ENCODE results near the gene IFNA16. TPM values are rescaled to one million over a fixed set of nuclear protein-coding genes. Genes with fewer than 3 reads are reported as not detected.
"Not testable (repeated sequence)": the region's sequence is repeated elsewhere in the genome, so short reads cannot be mapped to it uniquely, and the experiment has no call there.

Gene IFNA16
- total RNA-seq, 2 donors from 2014 or later = not detected

GRCh38 chr9:21235468-21236359 lies 18.6 kb upstream of the IFNA16 start:
- not testable (repeated sequence) for H3K27ac Mint-ChIP-seq; H3K9ac ChIP-seq (ENCODE audit: extremely low read depth, low read length, poor library complexity, severe bottlenecking); H3K4me3 ChIP-seq (ENCODE audit: low read length); H3K9me3 Mint-ChIP-seq; H3K36me3 Mint-ChIP-seq (ENCODE audit: low read depth); H3K36me3 ChIP-seq (ENCODE audit: control insufficient read depth, insufficient read depth, low read length); H3K9me3 ChIP-seq (ENCODE audit: control insufficient read depth, low read length); H3K4me3 Mint-ChIP-seq; H3K4me1 Mint-ChIP-seq; H3K4me1 ChIP-seq (ENCODE audit: control insufficient read depth, insufficient read depth, low read length); H3K27ac ChIP-seq (ENCODE audit: low read depth, low read length)
- H3K27me3 ChIP-seq (ENCODE audit: control insufficient read depth, insufficient read depth, low read length, poor library complexity, severe bottlenecking) = peaks cover 32% of the 10 kb centered on the region
- peak; percentile 72 for DNase-seq
- 18 to 55% methylated on average over 3 to 8 of the region's 8 CpGs for WGBS, 2 experiments (ENCODE audit: insufficient coverage in 1 of 2, insufficient read length in 1 of 2)
- peak; percentile 78 for TF ChIP-seq CTCF (conservative IDR thresholded peaks at IDR 0.05)
- peaks cover 76% of the 10 kb centered on the region for H3K27me3 Mint-ChIP-seq (ENCODE audit: insufficient read depth)

GRCh38 chr9:21234153-21234687 lies 17.1 kb upstream of the IFNA16 start:
- Histone ChIP-seq H3K4me1 (ENCODE audit: control insufficient read depth, insufficient read depth, low read length) (no peaks in the 10 kb centered on the region), H3K4me3 (ENCODE audit: low read length) (no peak overlapping the region), H3K36me3 (ENCODE audit: control insufficient read depth, insufficient read depth, low read length) (no peaks in the 10 kb centered on the region), H3K9me3 (ENCODE audit: control insufficient read depth, low read length) (no peaks in the 10 kb centered on the region), H3K27ac (ENCODE audit: low read depth, low read length) (no peak overlapping the region), H3K27me3 (ENCODE audit: control insufficient read depth, insufficient read depth, low read length, poor library complexity, severe bottlenecking) (peaks cover 23% of the 10 kb centered on the region), H3K9ac (ENCODE audit: extremely low read depth, low read length, poor library complexity, severe bottlenecking) (no peak overlapping the region)
- H3K4me3 Mint-ChIP-seq = no peak overlapping the region
- TF ChIP-seq CTCF (conservative IDR thresholded peaks at IDR 0.05) = no peak
- no peaks in the 10 kb centered on the region for H3K9me3 Mint-ChIP-seq
- peaks cover 68% of the 10 kb centered on the region for H3K27me3 Mint-ChIP-seq (ENCODE audit: insufficient read depth)
- 87 to 93% methylated on average over 2 to 4 of the region's 4 CpGs for WGBS, 2 experiments (ENCODE audit: insufficient coverage in 1 of 2, insufficient read length in 1 of 2)
- no peaks in the 10 kb centered on the region for H3K4me1 Mint-ChIP-seq
- H3K36me3 Mint-ChIP-seq (ENCODE audit: low read depth) = no peaks in the 10 kb centered on the region
- H3K27ac Mint-ChIP-seq = no peak overlapping the region
- DNase-seq = no peak

DNA sequence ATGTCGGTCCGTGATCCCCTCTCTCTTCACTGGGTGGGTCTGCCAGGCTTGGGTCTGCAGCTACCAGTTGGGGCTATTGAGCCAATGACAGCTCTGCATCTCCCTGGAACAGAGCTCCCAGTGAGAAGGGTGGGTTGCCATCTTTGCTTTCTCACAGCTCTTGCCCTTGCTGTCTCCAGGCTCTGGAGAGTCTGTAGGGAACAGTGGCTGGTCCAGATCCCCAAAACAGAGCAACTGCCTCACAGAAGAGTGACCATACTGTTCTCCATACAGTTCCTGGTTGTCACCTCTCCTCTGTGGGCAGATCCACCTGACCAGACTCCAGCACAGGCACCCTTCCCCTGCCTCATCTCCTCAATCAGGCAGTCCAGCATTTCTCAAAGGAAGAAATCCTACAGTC lies 16.1 kb upstream of the IFNA16 start:
- Histone ChIP-seq H3K27me3 (ENCODE audit: control insufficient read depth, insufficient read depth, low read length, poor library complexity, severe bottlenecking) (peaks cover 23% of the 10 kb centered on the region), H3K9me3 (ENCODE audit: control insufficient read depth, low read length) (no peaks in the 10 kb centered on the region), H3K4me3 (ENCODE audit: low read length) (no peak overlapping the region), H3K36me3 (ENCODE audit: control insufficient read depth, insufficient read depth, low read length) (no peaks in the 10 kb centered on the region), H3K27ac (ENCODE audit: low read depth, low read length) (no peak overlapping the region), H3K4me1 (ENCODE audit: control insufficient read depth, insufficient read depth, low read length) (no peaks in the 10 kb centered on the region), H3K9ac (ENCODE audit: extremely low read depth, low read length, poor library complexity, severe bottlenecking) (no peak overlapping the region)
- Mint-ChIP-seq H3K36me3 (ENCODE audit: low read depth) (no peaks in the 10 kb centered on the region), H3K27me3 (ENCODE audit: insufficient read depth) (peaks cover 63% of the 10 kb centered on the region), H3K4me1 (no peaks in the 10 kb centered on the region), H3K4me3 (no peak overlapping the region), H3K27ac (no peak overlapping the region), H3K9me3 (no peaks in the 10 kb centered on the region)
- WGBS, 2 experiments (ENCODE audit: insufficient coverage in 1 of 2, insufficient read length in 1 of 2) = 87 to 92% methylated on average over 2 of the region's 2 CpGs
- no peak for DNase-seq
- no peak for TF ChIP-seq CTCF (conservative IDR thresholded peaks at IDR 0.05)

Data from endodermal cell (in vitro differentiated cells).